GM12878 (cell line): ENCODE results near the gene PLAAT3. TPM values are rescaled to one million over a fixed set of nuclear protein-coding genes. Genes with fewer than 3 reads are reported as not detected.

Experiments
- ATAC-seq: fragments of 200-7000 bp; cut with Tn5 transposase; 3 replicates; pipeline ENCODE4 v1.9.1; 2020; ENCODE audit warnings: mild to moderate bottlenecking, moderate library complexity
- BruUV-seq: library from RNA; stranded (reverse); fragments of 400-500 nt; replicated peaks from 2 replicates; lab custom pipeline; 2021; lab: Mats Ljungman, UMichigan
- CTCF ChIA-PET: fragments of 300-600 bp; sonication (Branson Sonifier 250); formaldehyde crosslinking; extraction: SDS; loops from one replicate; lab custom pipeline; 2021; ENCODE audit warnings: inconsistent platforms; lab: Yijun Ruan, JAX
- POLR2A ChIA-PET: fragments of 350-600 bp; formaldehyde crosslinking; extraction: SDS; loops from one replicate; lab custom pipeline; 2021; ENCODE audit warnings: inconsistent platforms; lab: Charles Lee
- RAD21 ChIA-PET: fragments of 300-600 bp; sonication (Branson Sonifier 250); formaldehyde crosslinking; loops from one replicate; lab custom pipeline; 2023; ENCODE audit warnings: antibody characterized with exemption; ENCODE audit not compliant: unreplicated experiment; lab: Charles Lee
- SMC1A ChIA-PET: fragments of 300-600 bp; sonication (Branson Sonifier 250); formaldehyde crosslinking; loops from one replicate; lab custom pipeline; 2023; ENCODE audit not compliant: unreplicated experiment, uncharacterized antibody; lab: Charles Lee
- DNase-seq: peaks from one replicate; pipeline ENCODE4 v3.0.0-alpha.2; 2011; ENCODE audit warnings: low read depth, low spot score
- FAIRE-seq: peaks from 3 replicates; lab custom pipeline; 2011; peaks lifted over from hg19 to GRCh38; lab: Jason Lieb, UNC
- H2AFZ ChIP-seq: 2 replicates; pipeline ENCODE4 v1.6.0; 2011; ENCODE audit warnings: low read depth, low read length, control low read depth; ENCODE audit not compliant: control insufficient read depth
- H3K27ac ChIP-seq: 2 replicates; pipeline ENCODE4 v1.5.1; 2011; ENCODE audit warnings: control low read depth; ENCODE audit not compliant: control insufficient read depth, insufficient read depth
- H3K27me3 ChIP-seq, 2 experiments: replicated peaks in 1 of 2; 2 replicates each; pipeline versions ENCODE4 v1.6.0 to v1.6.1; 2011; ENCODE audit warnings: low read length in 1 of 2; ENCODE audit not compliant: control insufficient read depth in 2 of 2, insufficient read depth in 2 of 2
- H3K36me3 ChIP-seq, 2 experiments: 2 replicates each; pipeline ENCODE4 v1.5.1; 2011; ENCODE audit warnings: low read length in 1 of 2; ENCODE audit not compliant: control insufficient read depth in 2 of 2, insufficient read depth in 2 of 2
- H3K4me1 ChIP-seq: 2 replicates; pipeline ENCODE4 v1.6.1; 2011; ENCODE audit warnings: mild to moderate bottlenecking, low read length, moderate library complexity, mixed read lengths; ENCODE audit not compliant: control insufficient read depth, insufficient read depth
- H3K4me2 ChIP-seq: 2 replicates; pipeline ENCODE4 v1.6.0; 2011; ENCODE audit warnings: control low read depth; ENCODE audit not compliant: control insufficient read depth, insufficient read depth
- H3K4me3 ChIP-seq: fragments of 200-600 bp; sonication (generic); 2 replicates; pipeline ENCODE4 v1.5.1; 2016
- H3K79me2 ChIP-seq: 2 replicates; pipeline ENCODE4 v1.6.0; 2011; ENCODE audit warnings: low read length; ENCODE audit not compliant: control insufficient read depth, insufficient read depth
- H3K9ac ChIP-seq: 2 replicates; pipeline ENCODE4 v1.8.0; 2011; ENCODE audit warnings: low read length, control low read depth, mixed read lengths; ENCODE audit not compliant: control insufficient read depth, insufficient read depth
- H3K9me3 ChIP-seq: replicated peaks from 3 replicates; pipeline ENCODE4 v1.5.1; 2011; ENCODE audit warnings: mild to moderate bottlenecking, low read length; ENCODE audit not compliant: control insufficient read depth, insufficient read depth
- H4K20me1 ChIP-seq: 2 replicates; pipeline ENCODE4 v1.6.0; 2011; ENCODE audit not compliant: control insufficient read depth, insufficient read depth
- CHD1 ChIP-seq: IDR thresholded peaks from 2 replicates; pipeline ENCODE4 v1.6.1; 2012; ENCODE audit warnings: low read depth, low read length, improper control_type of control experiment
- GABPA ChIP-seq: IDR thresholded peaks from 2 replicates; pipeline ENCODE4 v1.6.1; 2014; ENCODE audit warnings: antibody characterized with exemption, low read depth, mild to moderate bottlenecking, inconsistent platforms
- HCFC1 ChIP-seq: fragments of 150-350 bp; IDR thresholded peaks from 2 replicates; pipeline ENCODE4 v1.6.1; 2014; ENCODE audit warnings: low read length
- KDM1A ChIP-seq: fragments of 200-600 bp; sonication (generic); IDR thresholded peaks from 2 replicates; pipeline ENCODE4 v1.6.1; 2016; ENCODE audit warnings: borderline replicate concordance
- NBN ChIP-seq: fragments of 450-650 bp; IDR thresholded peaks from 2 replicates; pipeline ENCODE4 v1.6.1; 2016
- POLR2A ChIP-seq: IDR thresholded peaks from 2 replicates; pipeline ENCODE4 v1.6.1; 2011; ENCODE audit warnings: low read depth, mild to moderate bottlenecking, low read length
- SIN3A ChIP-seq: IDR thresholded peaks from 2 replicates; pipeline ENCODE4 v1.6.1; 2012; ENCODE audit warnings: low read depth, low read length, improper control_type of control experiment
- SUZ12 ChIP-seq: fragments of 200-600 bp; sonication (generic); IDR thresholded peaks from one replicate; pipeline ENCODE4 v1.6.1; 2018; ENCODE audit warnings: antibody characterized with exemption, mild to moderate bottlenecking; ENCODE audit not compliant: unreplicated experiment
- TAF1 ChIP-seq: IDR thresholded peaks from 2 replicates; pipeline ENCODE4 v1.6.1; 2011; ENCODE audit warnings: mild to moderate bottlenecking, low read depth, low read length, borderline replicate concordance
- WGBS: methylation state at CpG from one replicate; pipeline ENCODE4 v1.1.6; 2016; ENCODE audit warnings: low lambda C conversion rate; ENCODE audit not compliant: insufficient replicate concordance, insufficient coverage; ENCODE audit errors: missing lambda C conversion rate; 5-methylcytosine and 5-hydroxymethylcytosine counted together
- in situ Hi-C: fragments of 300-500 bp; cut with MboI; formaldehyde crosslinking; loops from 9 replicates; pipeline ENCODE4 v1.14.3; 2018; ENCODE audit warnings: mixed read lengths
- intact Hi-C: fragments of 100-400 bp; cut with micrococcal nuclease; formaldehyde crosslinking; loops from one replicate; pipeline ENCODE4 v1.14.2; 2022; ENCODE audit not compliant: unreplicated experiment
- polyA plus RNA-seq, 11 experiments: library from polyadenylated mRNA; depleted of rRNA in 4 of 11; unstranded in 6 of 11; stranded (reverse) in 5 of 11; fragments of >200 nt; fragmentation: Nextera tagmentation in 4 of 11; fragmentation: Illumina TruSeq in 1 of 11; extraction: Ambion mirVana in 4 of 11; extraction: Trizol in 1 of 11; gene quantifications; 1 replicate in 1 of 11; 2 replicates in 10 of 11; pipeline versions ENCODE4 v1.2.1 to v1.2.3, GENCODE V29; 2011 to 2016; ENCODE audit warnings: inconsistent platforms in 2 of 11, missing spikeins in 2 of 11, low read depth in 1 of 11
- total RNA-seq, 4 experiments: library from RNA; depleted of rRNA in 3 of 4; stranded (reverse); fragments of >200 nt in 3 of 4; fragmentation: Illumina TruSeq in 1 of 4; extraction: Trizol in 1 of 4; gene quantifications; 2 replicates each; pipeline versions ENCODE4 v1.2.1 to v1.2.3, GENCODE V29; 2013 to 2021

Gene PLAAT3
- total and polyA plus RNA-seq, 10 of the 15 experiments (the other 5 are each of a cell fraction or from before 2014, with no cell fraction given) = 4.8 to 37.0 (median 14.8) TPM

DNA sequence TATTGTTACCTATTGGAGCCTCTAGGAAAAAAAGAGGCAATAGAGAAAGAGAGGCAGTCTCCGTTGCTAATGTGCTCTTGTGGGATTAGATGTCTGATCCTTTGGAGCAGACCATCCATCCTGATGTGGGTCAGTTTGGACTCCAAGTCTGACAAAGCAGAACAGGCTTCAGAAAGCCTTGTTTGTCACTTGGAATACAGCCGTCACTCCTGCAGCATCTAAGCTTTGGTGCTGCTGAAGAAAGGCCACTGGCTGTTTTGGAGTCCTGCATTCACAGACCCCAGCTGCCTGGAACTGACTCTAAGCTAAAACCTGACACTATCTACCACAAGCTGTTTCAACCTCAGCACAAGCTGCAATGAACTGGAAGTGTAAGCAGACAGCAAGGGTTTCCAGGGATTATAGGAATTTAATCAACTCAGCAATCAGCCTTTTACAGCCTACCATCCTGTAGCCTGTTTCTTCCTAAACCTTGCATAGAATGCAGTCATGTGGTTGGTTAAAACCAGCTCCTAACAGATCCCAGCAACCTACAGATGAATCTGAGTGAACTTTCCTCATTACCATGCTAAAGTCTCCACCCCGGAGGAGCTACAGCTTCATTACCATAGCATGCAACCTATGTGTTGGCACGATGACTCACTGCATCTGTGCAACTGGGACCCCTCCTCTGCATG is 81.3 kb downstream of the PLAAT3 start:
- ATAC-seq (no peak), DNase-seq (no peak)
- Histone ChIP-seq H3K4me2 (no peak overlapping the region), H4K20me1 (no peaks in the 10 kb centered on the region), H3K27ac (no peak overlapping the region), H3K79me2 (no peaks in the 10 kb centered on the region), H3K9me3 (no peaks in the 10 kb centered on the region), H3K4me3 (no peak overlapping the region)
- intact Hi-C loops = no loop called here
- CTCF ChIA-PET = interaction anchor here (1.9 to 3.2 kb wide), 2 partner anchors 26 to 54 kb away, joined by 7 to 9 read pairs; no protein-coding TSS in a partner anchor
- SMC1A ChIA-PET = interaction anchor here (1.7 to 2.2 kb wide), 3 partner anchors 10 to 54 kb away, joined by 3 to 6 read pairs (median 4); no protein-coding TSS in a partner anchor
- no TSS peak for BruUV-seq
- TF ChIP-seq GABPA = no peak
- no peak for TF ChIP-seq NBN
- TF ChIP-seq POLR2A = no peak
- TF ChIP-seq KDM1A = no peak
- no peak for TF ChIP-seq SUZ12
- TF ChIP-seq, all 136 proteins: peak for 0
- no peak for FAIRE-seq
- in situ Hi-C loops = no loop called here
- H3K4me1 ChIP-seq = peaks cover 34% of the 10 kb centered on the region
- no peaks in the 10 kb centered on the region for H3K27me3 ChIP-seq
- H2AFZ ChIP-seq = no peak overlapping the region
- H3K36me3 ChIP-seq = no peaks in the 10 kb centered on the region
- no peak overlapping the region for H3K9ac ChIP-seq
- 68% methylated on average over 4 of the region's 4 CpGs for WGBS
- POLR2A ChIA-PET = no interaction called here
- RAD21 ChIA-PET = interaction anchor here (1.0 to 2.2 kb wide), 2 partner anchors 30 to 34 kb away, joined by 3 to 7 read pairs; partner anchors contain the start of gene PLAAT2

DNA sequence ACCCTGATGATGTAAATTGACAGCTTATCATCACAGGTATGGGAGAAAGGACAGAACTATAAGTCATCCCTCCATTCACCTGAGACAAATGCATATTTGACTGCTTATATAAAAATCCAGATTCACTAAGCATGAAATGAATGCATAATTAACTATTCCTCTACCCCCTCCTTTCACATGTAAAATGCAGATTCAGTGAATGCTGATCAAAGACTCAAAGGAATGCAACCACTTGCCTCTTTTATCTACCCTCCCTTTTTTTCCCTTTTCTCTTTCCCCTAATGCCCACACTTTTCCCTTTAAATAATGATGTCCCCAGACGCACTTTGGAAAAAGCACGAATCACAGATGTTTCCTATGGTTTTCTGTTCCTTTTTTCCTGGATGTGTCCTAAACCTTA is 82.1 kb downstream of the PLAAT3 start:
- Histone ChIP-seq H3K4me3 (no peak overlapping the region), H3K27ac (no peak overlapping the region), H3K4me2 (no peak overlapping the region), H3K9ac (no peak overlapping the region), H3K9me3 (no peaks in the 10 kb centered on the region), H4K20me1 (no peaks in the 10 kb centered on the region), H3K27me3 (no peaks in the 10 kb centered on the region), H3K79me2 (no peaks in the 10 kb centered on the region), H3K36me3 (no peaks in the 10 kb centered on the region), H3K4me1 (peaks cover 31% of the 10 kb centered on the region)
- ChIA-PET SMC1A (interaction anchor here (0.8 to 2.2 kb wide), 3 partner anchors 17 to 53 kb away, joined by 3 to 6 read pairs (median 3); no protein-coding TSS in a partner anchor), CTCF (interaction anchor here (0.8 to 3.2 kb wide), 4 partner anchors 25 to 131 kb away, joined by 3 to 9 read pairs (median 5); no protein-coding TSS in a partner anchor), RAD21 (interaction anchor here (1.0 to 2.2 kb wide), 2 partner anchors 31 to 35 kb away, joined by 3 to 7 read pairs; partner anchors contain the start of gene PLAAT2), POLR2A (no interaction called here)
- BruUV-seq = no TSS peak
- intact Hi-C loops (no loop called here), in situ Hi-C loops (no loop called here)
- DNase-seq (no peak), ATAC-seq (no peak)
- TF ChIP-seq CHD1 (no peak), TAF1 (no peak), HCFC1 (no peak), SIN3A (no peak)
- TF ChIP-seq, all 136 proteins: peak for 0
- 100% methylated on average over 2 of the region's 2 CpGs for WGBS
- FAIRE-seq = no peak
- no peak overlapping the region for H2AFZ ChIP-seq
